ENCODE measurements around the gene PRRT1.

DNA sequence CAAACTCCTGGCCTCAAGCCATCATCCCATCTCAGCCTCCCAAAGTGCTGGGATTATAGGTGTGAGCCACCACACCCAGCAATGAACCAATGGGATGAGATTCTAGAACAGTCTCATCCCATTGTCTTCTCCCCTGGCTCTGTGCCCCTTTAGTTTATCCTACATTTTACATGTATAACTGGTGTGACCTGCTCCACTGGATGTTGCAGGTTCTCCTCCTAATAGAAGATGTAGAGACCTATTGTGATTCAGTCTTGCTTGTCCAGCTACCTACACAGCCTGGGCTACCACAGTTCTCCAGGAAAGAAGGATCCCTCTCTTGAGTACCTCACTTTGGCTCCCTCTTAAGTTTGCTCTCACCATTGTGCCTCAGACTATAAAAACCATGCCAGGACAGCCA lies 19.6 kb downstream of the PRRT1 start:
- TF ChIP-seq, protein P1, sequence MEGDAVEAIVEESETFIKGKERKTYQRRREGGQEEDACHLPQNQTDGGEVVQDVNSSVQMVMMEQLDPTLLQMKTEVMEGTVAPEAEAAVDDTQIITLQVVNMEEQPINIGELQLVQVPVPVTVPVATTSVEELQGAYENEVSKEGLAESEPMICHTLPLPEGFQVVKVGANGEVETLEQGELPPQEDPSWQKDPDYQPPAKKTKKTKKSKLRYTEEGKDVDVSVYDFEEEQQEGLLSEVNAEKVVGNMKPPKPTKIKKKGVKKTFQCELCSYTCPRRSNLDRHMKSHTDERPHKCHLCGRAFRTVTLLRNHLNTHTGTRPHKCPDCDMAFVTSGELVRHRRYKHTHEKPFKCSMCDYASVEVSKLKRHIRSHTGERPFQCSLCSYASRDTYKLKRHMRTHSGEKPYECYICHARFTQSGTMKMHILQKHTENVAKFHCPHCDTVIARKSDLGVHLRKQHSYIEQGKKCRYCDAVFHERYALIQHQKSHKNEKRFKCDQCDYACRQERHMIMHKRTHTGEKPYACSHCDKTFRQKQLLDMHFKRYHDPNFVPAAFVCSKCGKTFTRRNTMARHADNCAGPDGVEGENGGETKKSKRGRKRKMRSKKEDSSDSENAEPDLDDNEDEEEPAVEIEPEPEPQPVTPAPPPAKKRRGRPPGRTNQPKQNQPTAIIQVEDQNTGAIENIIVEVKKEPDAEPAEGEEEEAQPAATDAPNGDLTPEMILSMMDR (IDR thresholded peaks at IDR 0.05; ENCODE audit: borderline replicate concordance, extremely low read depth, low read length, poor library complexity, severe bottlenecking): no peak
- TF ChIP-seq EZH2 (IDR thresholded peaks at IDR 0.05; ENCODE audit: borderline replicate concordance, low read depth, low read length, severe bottlenecking): no peak

All from DND-41 (cell line).